Hepatocyte (in vitro differentiated cells): ENCODE data around the gene PTPRM.

Experiments used
- CTCF ChIP-seq: fragments of 200-600 bp; sonication (generic); IDR thresholded peaks from 2 replicates; pipeline ENCODE4 v1.5.1; 2016; ENCODE audit warnings: antibody characterized with exemption, mild to moderate bottlenecking; ENCODE audit not compliant: poor library complexity
- EZH2 ChIP-seq: fragments of 200-600 bp; sonication (generic); IDR thresholded peaks from 2 replicates; pipeline ENCODE4 v1.6.1; 2016; ENCODE audit warnings: antibody characterized with exemption, mild to moderate bottlenecking, borderline replicate concordance

- TF ChIP-seq CTCF (no peak), EZH2 (no peak)
Measured at GRCh38 chr18:8248576-8248975, 681.5 kb downstream of the PTPRM start.
